GM18505 (cell line): Measurements from ENCODE around the gene CD3E.
A peak's percentile ranks its signal among the peaks of the same experiment; 100 is the strongest.

Source experiments
- ATAC-seq: cut with Tn5 transposase; IDR thresholded peaks from one replicate; pipeline ENCODE4 v1.9.1; 2021; ENCODE audit not compliant: unreplicated experiment
- POLR2A ChIP-seq: IDR thresholded peaks from 4 replicates; pipeline ENCODE4 v1.6.1; 2011; ENCODE audit warnings: borderline replicate concordance; ENCODE audit not compliant: insufficient read depth, insufficient read length; ENCODE audit errors: extremely low read depth

The CD3E gene

GRCh38 chr11:118343981-118344515 lies 39.5 kb downstream of the CD3E start, which contains the start of gene CD3G:
TSS of gene CD3G (plus strand) at chr11:118344344. CDS start at chr11:118344424, 80 bp downstream.
- no peak for ATAC-seq
- no peak for TF ChIP-seq POLR2A

DNA sequence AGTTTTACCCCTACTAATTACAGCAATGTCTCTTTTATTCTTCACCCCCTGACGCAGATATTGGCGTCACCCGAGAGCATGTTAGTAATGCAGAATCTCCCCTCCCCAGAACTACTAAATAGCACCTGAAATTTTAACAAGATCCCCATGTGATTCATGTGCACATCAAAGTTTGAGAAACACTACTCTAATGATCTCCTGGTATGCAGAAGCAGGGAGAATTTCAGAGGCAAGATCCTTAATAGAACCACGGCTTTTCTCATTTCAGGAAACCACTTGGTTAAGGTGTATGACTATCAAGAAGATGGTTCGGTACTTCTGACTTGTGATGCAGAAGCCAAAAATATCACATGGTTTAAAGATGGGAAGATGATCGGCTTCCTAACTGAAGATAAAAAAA lies 44.9 kb downstream of the CD3E start:
- ATAC-seq, result no peak

GRCh38 chr11:118353084-118353710 lies 48.7 kb downstream of the CD3E start:
- no peak for TF ChIP-seq POLR2A
- no peak for ATAC-seq

More for the DNA sequence above, 44.9 kb downstream of the CD3E start:
- TF ChIP-seq POLR2A, result no peak

GRCh38 chr11:118358071-118358470 lies 53.5 kb downstream of the CD3E start:
- ATAC-seq, result no peak
- TF ChIP-seq POLR2A, result no peak

DNA sequence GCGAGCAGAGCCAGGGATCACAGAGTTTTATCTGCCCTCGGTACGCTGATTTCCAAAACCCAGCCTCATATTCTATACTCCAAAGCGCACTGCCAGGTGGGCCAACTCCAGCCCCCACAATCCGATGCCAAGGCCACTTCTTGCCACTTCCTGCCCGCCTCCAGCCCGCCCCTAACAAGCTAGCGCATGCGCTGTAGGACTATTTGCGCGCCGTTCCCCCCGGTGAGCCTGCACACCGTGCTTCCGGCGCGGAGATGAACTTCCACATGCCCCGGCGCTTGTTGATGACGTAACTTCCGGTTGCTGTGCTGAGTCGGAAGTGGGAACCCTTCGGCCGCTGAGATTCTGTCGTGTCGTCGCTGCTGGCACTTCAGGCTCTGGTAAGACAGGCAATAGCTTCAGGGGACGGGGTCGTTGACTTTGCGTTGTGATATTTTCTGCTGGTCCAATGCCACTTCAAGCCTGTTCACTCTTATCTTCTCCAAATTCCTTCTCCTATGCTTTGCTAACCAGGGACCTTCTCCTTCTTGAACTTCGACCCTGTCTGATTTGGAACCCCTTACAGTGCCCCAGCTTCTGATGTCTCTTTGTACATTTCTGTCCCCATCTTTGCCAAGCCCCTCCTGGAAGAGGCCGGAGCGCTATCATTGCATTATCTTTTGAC lies 54.9 kb downstream of the CD3E start, which contains the start of gene UBE4A:
Gene UBE4A (plus strand): TSS at position 306 of the 664 bp plus-strand sequence. CDS start 5,481 bp downstream, outside the sequence.
- TF ChIP-seq POLR2A, result peak; percentile 98
- peak; percentile 92 for ATAC-seq

GRCh38 chr11:118364956-118365615 lies 60.6 kb downstream of the CD3E start:
- no peak for TF ChIP-seq POLR2A
- no peak for ATAC-seq
